SK-N-DZ (cell line): Measurements from ENCODE around the gene MVB12B.
"Not testable (repeated sequence)": the region's sequence is repeated elsewhere in the genome, so short reads cannot be mapped to it uniquely, and the experiment has no call there.

ENCODE experiments used
- DNase-seq: peaks from one replicate; pipeline ENCODE4 v3.0.0-alpha.2; 2015; ENCODE audit warnings: low spot score

The MVB12B gene

DNA sequence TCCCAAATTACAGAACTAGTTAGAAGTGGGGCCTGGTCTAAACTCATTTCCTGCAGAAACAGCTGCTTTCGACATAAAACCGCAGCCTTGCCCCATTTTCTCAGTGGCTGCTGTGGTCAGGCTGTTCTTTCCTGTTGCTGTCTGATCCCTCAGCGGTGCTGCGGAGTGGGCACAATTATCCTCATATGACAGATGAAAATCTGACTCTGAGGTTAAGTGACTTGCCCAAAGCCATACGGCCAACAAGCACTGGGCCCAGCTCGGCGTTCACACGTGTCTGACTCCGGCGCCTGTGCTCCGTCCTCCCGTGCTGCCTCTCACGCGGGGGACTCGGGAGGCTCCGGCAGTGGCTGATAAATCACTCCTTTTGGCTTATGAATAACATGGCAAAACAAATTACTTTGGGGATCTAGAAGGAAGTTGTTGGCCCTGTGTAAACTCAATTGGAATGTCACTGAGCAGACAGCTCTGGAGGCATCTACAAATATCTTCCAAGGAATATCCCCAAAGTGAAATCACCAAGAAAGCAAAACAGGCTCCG, 144.5 kb downstream of the MVB12B start:
- DNase-seq = no peak

- no peak for DNase-seq
Observed at GRCh38 chr9:126472198-126472947, 145.7 kb downstream of the MVB12B start.

DNA sequence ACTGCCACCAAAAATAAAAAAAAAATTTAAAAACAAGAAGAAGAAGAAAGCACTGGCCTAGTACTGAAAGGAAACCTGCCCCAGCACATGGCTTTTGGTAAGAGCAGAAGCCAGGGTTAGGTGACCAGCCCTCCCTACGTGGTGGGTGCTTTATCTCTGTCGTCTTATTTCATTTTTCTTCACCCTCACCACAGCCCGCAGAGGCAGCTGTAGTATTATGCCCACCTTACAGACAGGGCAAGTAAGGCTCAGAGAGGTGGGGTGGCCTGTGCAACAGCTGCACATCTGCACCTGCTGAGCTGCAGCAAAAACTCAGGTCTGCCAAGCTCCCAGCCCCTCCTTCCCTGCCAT, 146.3 kb downstream of the MVB12B start:
- no peak for DNase-seq

GRCh38 chr9:126474206-126474765, 147.7 kb downstream of the MVB12B start:
- DNase-seq = no peak

GRCh38 chr9:126474786-126475485, 148.3 kb downstream of the MVB12B start:
- no peak for DNase-seq

- DNase-seq = no peak
Observed at GRCh38 chr9:126475933-126476555, 149.4 kb downstream of the MVB12B start.

GRCh38 chr9:126477432-126477831, 150.8 kb downstream of the MVB12B start:
- not testable (repeated sequence) for DNase-seq

- DNase-seq = no peak
Observed at GRCh38 chr9:126478216-126478981, 151.8 kb downstream of the MVB12B start.

- DNase-seq = no peak
Observed at GRCh38 chr9:126479515-126479914, 152.9 kb downstream of the MVB12B start.

DNA sequence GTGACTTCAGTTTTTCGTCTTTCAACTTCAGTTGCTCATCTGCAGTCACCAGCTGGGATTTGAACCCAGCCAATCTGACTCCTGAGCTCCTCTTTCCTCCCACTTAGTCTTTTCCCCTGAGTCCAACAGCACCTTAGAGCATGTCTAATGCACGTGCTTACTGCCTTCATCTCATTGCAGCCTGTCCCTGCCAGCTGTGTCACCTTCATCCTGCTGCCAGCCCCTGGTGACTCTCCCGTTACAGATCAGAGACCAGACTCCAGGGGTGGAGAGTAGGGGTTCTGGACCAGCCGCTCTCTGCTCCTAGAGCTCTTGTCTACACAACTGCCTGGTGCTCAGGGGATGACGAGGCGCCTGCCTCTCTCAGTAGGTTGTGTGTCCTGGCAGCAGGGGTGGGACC, 154.2 kb downstream of the MVB12B start:
- no peak for DNase-seq

GRCh38 chr9:126481862-126482261, 155.2 kb downstream of the MVB12B start:
- no peak for DNase-seq

DNA sequence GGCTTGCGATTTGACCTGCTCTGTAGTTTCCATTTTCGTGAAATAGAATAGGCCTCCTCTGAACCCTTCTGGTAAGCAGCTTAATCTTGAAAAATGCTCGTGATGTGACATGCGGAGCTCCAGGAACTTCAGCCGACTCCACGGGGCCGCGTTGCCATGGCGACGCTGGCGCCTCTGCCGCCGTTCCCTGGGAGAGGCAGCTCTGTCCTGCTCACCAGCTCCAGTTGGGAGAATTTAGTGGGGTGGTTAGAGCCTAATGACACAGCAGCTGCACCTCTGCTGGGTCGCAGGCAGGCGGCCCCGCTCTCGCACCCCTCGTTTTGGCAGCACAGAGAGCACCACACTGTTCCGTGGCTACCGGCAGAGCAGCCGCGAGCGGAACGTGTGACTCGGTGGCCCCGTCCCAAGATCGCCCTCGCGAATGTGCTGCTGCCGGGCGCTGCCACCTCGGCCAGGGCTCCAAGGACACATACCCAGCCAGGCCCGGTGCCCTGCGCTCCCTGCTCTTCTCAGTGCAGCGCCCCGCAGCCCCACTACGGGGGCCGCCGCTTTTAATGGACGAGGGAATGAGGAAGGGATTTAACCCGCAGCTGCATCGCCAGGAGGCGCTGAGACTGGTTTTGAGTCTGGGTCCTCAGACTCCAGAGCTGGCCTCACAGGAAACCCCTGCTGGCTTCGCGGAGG, 155.9 kb downstream of the MVB12B start:
- no peak for DNase-seq

- DNase-seq = no peak
Observed at GRCh38 chr9:126483468-126484073, 156.9 kb downstream of the MVB12B start.

DNA sequence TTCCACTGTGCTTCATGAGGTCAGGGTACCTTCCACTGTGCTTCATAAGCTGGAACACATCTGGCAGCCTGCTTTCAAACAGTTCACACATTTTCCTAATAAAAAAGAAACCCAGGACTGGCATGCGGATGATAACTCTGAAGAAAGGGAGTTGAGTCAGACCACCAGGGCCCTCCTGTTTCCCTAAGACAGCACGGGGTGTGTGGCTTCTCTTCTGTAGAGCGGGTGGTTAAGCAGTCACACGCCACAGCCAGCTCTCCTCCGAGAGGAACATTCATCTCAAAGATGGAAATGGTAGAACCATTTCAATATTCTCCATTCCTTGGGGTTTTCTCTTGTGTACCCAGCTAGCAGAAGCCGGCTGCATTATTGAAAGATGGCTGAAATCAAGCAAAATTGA, 159.0 kb downstream of the MVB12B start:
- DNase-seq = no peak

DNA sequence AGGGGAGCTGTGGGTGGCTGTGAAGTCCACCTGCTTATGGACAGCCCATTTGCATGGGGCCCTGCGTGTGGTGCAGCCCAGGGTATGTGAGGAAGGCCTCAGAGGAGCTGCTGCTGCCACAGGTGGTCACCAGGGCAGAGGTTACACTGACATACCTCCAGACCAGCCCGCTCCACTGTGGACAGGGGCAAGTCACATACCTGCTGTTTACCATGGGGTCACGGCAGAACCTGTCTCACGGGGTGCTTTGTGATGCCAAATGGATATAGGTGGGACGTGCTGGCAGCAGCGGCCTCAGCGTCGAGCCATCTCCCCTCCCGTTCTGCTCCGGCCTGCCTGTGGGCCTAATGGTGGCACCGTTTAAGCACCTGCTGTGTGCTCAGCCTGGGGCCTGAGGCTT, 159.6 kb downstream of the MVB12B start:
- DNase-seq = no peak

DNA sequence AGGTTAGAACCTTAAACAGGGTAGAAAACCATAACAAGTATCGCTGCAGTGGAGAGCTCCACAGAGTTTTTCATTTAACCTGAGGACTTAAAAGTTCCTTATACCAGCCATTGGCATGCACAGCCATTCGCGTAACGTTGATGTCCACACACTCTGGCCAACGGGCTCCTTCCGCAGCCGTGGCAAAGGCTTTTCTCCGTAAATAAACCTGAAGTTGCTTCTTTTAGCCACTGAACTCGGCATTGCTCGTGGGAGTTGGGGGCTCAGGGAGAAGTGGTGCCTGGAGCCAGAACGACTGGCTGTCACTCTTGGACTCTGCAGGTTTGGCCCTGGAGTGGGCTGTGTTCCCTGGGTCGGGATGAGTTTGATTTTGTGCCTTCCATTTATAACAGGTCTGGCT, 161.2 kb downstream of the MVB12B start:
- no peak for DNase-seq

GRCh38 chr9:126488310-126488709, 161.7 kb downstream of the MVB12B start:
- DNase-seq = no peak

- no peak for DNase-seq
Observed at GRCh38 chr9:126488881-126489404, 162.3 kb downstream of the MVB12B start.

DNA sequence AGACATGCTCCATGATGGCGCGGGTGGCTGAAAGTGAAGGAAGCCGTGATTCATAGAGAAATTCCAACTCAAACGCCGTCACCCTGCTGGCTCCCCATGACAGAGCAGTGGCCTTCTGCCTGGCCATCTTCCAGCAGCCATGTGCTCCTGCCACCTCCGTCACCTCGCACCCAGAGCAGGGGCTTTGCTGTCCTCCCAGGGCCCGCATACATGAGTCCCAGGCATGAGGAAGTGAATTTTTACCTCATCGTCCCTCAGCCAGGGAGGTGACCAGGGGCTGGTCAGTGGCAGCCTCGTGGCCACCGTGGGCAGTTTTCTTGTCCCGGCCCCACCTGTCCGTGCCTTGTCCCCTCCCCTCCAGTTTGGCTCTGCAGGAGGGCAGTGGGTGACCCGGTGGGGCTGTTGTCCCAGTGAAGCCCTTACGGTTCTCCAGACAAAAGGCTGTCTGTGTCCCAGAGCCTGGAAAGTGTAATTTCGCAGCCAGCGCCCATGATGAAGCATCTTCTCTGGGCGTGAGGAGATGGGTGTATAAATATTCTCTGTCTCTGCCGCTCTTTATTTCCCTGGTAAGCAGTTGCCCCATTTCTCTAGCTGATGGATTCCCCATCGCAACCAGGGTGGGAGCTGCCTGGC, 163.1 kb downstream of the MVB12B start:
- DNase-seq = no peak

DNA sequence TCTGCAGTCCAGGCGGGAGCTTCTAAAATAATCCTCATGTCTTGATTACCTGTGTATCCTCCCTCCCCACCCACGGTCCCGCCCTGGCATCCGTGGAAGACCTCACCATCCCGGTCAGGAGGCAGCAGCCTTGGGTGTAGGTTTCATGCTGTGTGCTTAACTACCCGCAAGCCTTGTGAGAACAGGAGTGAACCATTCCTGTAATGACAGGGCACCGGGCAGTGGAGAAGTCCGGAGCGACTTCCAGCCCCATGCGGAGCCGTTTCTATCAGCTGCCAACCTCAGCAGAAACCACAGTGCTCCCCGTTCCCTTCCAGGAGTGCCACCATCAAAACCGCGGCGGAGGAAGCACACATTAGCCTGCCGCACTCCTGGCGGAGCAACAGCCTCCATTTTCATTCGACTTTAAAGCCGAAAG, 163.6 kb downstream of the MVB12B start:
- DNase-seq = no peak
